GM12874 (cell line): ENCODE data around the gene C12orf75.

Source experiments
- TF ChIP-seq, protein P1 (sequence below): IDR thresholded peaks from 2 replicates; pipeline ENCODE4 v1.5.1; 2011; ENCODE audit warnings: low read depth, mild to moderate bottlenecking, control low read depth, low read length, moderate library complexity; ENCODE audit not compliant: insufficient read depth

The C12orf75 gene

DNA sequence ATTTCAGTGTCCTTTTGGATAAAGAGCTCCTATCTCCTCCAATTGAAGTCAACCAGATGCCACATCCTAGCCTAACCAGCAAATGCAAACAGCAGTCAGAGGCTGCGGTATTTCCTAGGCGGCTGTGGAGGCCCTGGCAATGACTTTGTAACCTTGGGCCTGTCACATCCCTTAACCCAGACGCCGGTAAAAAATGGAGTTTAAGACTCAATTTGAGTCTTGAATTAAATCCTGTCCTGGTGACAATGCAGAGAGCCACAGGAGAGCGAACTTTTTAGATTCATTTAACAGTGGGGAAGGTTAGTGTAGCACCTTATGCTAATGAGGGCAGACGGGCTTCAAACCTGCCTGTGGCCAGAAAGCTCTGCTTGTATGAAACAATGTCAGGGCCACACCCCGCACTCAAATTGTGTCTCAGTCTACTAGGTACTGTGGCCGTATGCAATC, 1.3 kb downstream of the C12orf75 start:
- TF ChIP-seq, protein P1, sequence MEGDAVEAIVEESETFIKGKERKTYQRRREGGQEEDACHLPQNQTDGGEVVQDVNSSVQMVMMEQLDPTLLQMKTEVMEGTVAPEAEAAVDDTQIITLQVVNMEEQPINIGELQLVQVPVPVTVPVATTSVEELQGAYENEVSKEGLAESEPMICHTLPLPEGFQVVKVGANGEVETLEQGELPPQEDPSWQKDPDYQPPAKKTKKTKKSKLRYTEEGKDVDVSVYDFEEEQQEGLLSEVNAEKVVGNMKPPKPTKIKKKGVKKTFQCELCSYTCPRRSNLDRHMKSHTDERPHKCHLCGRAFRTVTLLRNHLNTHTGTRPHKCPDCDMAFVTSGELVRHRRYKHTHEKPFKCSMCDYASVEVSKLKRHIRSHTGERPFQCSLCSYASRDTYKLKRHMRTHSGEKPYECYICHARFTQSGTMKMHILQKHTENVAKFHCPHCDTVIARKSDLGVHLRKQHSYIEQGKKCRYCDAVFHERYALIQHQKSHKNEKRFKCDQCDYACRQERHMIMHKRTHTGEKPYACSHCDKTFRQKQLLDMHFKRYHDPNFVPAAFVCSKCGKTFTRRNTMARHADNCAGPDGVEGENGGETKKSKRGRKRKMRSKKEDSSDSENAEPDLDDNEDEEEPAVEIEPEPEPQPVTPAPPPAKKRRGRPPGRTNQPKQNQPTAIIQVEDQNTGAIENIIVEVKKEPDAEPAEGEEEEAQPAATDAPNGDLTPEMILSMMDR, result no peak

- TF ChIP-seq, protein P1, result no peak
Observed at GRCh38 chr12:105332925-105333324, 2.4 kb downstream of the C12orf75 start.

- TF ChIP-seq, protein P1, result no peak
Observed at GRCh38 chr12:105334001-105334400, 3.5 kb downstream of the C12orf75 start.

DNA sequence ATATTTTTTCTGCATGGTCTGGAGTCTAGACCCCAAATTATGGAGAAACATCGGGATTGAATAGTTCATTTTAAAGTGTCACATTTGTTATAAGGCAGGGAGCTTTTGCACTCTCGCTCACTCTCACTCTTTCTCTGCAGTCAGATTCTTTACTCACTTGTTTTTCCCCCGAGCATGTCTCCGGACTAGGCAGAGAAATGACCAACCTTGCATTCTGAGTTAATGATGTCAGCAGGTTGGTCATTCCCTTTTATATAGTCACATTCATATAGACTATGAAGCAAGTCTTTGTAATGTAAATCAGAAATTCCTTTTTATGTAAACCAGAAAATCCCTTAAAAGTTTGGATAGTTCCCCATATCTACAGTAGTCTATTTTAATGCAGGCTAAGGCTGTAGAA, 4.1 kb downstream of the C12orf75 start:
- TF ChIP-seq, protein P1, result no peak

- TF ChIP-seq, protein P1, result no peak
Observed at GRCh38 chr12:105335856-105336255, 5.4 kb downstream of the C12orf75 start.

DNA sequence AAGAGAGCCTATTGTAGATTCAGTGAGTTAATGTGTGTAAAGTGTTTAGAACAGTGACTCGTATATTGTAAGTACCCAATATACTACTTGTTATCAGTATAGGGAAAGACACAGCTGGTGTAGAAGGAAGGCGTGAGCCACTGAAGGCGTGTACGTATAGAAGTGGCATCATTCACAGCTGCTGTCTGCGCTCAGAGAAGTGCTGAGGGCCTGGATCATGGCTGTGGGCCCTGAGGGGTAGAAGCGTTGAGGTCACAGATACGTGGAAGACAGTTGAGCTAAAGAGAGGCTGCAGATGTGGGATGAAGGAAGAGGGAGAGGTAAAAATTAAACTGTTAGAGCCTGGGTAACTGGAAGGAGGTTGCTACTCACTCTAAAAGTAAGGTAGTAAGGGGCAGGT, 5.9 kb downstream of the C12orf75 start:
- TF ChIP-seq, protein P1, result no peak

DNA sequence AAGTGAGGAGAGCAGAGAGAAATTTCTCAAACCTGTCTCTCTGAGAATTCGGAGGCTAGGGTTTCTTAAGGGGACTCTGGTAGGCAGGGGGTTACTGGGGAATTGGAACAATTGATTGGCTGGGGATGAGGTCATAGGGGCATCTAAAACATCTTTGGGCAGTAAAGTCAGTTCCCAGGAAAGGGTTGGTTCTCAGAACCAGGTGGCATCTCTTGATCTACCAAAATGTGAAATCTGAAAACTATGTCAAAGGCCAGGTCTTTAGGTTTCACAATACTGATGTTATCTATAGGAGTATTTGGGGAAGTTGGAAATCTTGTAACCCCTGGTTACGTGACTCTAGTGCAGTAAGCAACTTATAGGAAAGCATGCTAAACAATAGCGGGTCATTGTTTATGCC, 6.9 kb downstream of the C12orf75 start:
- TF ChIP-seq, protein P1, result no peak

DNA sequence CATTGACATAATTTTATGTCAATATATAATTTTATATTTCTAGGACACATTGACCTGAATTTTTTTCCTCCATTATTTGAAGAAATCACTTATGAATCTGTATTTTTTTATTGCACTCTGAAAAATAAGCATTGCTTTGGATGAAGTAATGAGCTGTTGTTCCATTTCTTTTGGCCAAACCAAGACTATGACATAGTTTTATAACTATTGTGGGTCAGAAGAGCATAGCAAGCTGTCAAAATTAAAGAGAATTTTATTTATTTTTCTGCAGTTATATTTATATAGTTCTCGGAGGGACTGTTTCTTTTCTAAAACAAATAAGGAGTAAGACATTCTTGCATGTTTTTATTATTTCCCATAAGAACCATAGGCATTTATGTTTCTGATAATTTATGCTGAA, 8.5 kb downstream of the C12orf75 start:
- TF ChIP-seq, protein P1, result no peak
